Choroid plexus epithelial cell (primary cell): ENCODE data around the gene USP2.

Source experiments
- DNase-seq: peaks from one replicate; pipeline ENCODE4 v3.0.0-alpha.2; 2010; ENCODE audit warnings: low read depth
- H3K4me3 ChIP-seq: 2 replicates; pipeline ENCODE4 v1.5.1; 2011; ENCODE audit warnings: low read depth, mild to moderate bottlenecking, control low read depth, low read length, moderate library complexity
- TF ChIP-seq, protein P1 (sequence below): conservative IDR thresholded peaks from 2 replicates; pipeline ENCODE4 v1.5.1; 2011; ENCODE audit warnings: low read depth, mild to moderate bottlenecking, control low read depth, inconsistent platforms, low read length, moderate library complexity

Gene USP2

DNA sequence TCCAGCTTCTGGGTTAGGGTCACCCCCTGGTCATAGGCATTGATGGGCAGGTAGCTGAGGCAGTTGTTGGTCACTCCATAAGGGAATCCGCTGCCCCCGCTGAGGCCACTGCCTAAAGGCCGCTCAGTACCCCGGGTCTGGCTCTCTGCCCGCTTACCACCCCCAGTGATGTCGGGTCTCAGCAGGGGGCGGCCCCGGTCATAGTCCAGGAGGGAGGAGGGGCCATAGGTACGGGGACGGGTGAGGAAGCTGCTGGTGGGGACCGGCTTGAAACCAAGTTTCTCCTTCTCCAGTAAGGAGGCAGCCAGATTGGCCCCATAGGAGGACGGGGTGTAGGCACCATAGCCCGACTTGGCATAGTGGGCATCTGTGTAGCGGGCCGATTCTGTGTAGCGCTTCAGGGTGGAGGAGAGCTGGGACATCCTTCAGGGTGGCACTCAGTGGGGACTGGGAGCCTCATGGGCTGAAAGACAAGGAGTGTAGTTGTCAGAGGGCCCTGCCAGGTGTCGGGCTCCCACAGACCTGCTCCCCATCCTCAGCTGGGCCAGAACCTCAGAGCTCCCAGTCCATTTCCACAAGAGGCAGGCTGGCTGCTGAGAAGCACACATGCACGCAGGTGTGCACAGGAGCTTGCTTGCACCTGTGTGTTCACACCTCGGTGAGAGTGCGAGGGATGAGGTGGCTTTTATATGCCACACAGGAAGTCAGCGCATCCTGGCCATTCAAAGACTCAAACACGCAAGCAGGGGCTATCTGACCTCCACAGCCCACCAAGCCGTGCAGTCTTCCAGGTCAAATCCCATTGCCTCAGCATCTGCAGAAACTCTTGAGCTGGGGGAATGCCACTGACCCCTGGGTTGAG, 8.2 kb downstream of the USP2 start:
- H3K4me3 ChIP-seq = no peak overlapping the region
- TF ChIP-seq, protein P1, sequence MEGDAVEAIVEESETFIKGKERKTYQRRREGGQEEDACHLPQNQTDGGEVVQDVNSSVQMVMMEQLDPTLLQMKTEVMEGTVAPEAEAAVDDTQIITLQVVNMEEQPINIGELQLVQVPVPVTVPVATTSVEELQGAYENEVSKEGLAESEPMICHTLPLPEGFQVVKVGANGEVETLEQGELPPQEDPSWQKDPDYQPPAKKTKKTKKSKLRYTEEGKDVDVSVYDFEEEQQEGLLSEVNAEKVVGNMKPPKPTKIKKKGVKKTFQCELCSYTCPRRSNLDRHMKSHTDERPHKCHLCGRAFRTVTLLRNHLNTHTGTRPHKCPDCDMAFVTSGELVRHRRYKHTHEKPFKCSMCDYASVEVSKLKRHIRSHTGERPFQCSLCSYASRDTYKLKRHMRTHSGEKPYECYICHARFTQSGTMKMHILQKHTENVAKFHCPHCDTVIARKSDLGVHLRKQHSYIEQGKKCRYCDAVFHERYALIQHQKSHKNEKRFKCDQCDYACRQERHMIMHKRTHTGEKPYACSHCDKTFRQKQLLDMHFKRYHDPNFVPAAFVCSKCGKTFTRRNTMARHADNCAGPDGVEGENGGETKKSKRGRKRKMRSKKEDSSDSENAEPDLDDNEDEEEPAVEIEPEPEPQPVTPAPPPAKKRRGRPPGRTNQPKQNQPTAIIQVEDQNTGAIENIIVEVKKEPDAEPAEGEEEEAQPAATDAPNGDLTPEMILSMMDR = no peak
- no peak for DNase-seq

DNA sequence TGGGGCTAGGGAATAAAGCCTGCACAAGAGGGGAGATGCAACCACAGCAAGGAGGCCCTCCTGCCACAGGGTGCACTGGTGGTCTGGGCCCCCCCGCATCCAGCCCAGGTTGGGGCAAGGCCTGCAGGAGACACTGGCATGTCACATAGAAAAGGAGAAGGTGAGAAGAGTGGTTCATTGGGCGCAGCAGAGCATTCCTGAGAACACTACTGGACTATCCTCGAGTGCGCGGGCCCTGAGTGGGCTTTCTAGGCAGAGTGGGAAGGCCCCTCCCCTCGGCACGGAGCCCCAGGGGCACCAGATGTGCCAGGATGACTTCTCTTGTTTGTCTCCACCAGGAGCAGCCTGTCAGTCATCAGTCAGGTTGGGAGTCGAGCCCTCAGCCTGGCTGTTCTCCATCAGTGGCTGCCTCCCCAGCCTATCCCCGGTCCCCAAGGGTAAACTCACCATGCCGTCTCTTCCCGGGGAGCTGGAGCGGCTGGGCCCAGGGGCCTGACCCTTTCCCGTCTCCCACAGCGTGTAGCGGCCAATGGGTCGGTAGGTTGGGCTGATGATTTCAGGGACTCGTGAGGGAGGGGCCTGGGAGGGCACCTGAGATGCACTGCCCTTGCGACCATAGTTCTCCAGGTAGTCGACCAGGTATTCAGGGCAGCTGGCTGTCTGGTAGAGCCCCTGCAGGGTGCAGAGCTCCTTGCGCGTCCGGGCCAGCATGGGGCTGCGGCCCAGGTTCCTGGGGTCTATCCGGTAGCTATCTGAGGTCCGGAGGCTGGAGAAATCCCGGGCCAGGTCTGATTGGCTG, 9.0 kb downstream of the USP2 start:
- DNase-seq = no peak
- no peak overlapping the region for H3K4me3 ChIP-seq
- TF ChIP-seq, protein P1 = no peak

DNA sequence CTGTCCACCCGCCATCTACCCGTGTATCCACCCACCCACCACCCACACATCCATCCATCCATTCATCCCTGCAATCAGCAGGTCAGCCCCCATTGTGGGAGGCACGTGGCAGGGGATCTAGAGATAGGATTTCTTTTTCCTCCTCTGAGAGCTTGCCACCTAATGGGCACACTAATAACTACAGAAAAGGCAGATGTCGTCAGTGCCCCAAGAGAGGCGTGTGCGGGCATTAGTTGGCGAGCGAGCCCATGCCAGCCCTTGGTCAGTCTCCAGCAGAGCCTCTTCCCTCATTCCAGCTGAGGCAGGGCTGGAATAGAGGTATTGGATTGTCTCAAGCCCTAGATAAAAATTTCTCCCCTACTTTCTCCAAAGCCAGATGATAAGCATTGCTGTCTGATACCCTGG, 9.7 kb downstream of the USP2 start:
- H3K4me3 ChIP-seq = no peak overlapping the region
- DNase-seq = no peak
- TF ChIP-seq, protein P1 = peak; percentile 26

DNA sequence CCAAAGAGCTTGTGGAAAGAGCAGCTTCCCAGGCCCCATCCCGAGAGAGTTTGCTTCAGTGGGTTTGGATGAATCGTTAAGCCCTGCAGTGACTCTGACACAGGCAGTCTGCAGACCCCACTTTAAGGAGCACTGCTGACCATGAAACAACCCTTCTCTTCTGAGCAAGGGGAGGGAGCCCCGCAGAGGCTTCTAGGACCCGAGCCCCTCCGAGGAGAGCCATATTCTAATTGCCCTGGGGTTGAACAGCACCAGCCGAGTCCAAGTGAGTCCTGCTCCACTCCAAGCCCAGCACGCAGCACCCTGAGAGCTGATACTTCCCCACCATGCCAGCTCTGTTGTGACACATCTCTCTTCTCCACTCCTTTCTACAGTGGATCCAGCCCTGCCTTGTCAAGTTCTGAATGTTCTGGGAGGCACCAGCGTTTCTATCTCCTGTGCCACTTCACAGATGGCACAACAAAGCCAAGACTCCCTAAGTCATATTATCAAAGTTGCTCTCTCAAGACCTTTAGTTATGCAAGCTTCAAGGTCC, 10.4 kb downstream of the USP2 start:
- H3K4me3 ChIP-seq = no peak overlapping the region
- no peak for DNase-seq
- TF ChIP-seq, protein P1 = no peak

DNA sequence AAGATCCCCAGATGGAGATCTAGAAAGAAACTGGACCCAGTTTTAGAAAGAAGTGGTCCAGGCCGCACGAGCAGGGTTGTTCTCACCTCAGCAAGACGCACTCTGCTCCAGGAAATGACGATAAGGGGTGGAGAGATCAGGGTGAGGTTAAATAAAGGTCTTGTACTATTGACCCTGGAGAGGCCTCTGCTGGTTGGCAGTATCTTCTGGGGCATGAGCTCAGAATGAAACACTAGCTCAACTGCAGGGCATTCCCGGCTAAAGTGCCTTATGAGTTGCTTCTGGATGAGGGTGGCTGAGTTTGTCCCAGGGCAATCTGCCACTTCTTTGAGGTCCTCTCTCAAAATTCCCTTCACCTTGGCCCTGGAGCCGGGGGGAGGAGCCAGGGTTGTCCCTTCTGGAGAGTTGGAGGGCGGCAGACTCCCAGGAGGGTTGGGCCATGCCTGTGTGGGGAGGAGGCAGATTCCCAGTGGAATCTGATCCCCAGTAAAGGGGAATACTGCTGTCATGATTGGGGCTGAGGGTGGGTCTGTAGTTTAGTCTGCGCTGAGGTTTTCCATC, 10.9 kb downstream of the USP2 start:
- H3K4me3 ChIP-seq = no peak overlapping the region
- TF ChIP-seq, protein P1 = no peak
- no peak for DNase-seq

DNA sequence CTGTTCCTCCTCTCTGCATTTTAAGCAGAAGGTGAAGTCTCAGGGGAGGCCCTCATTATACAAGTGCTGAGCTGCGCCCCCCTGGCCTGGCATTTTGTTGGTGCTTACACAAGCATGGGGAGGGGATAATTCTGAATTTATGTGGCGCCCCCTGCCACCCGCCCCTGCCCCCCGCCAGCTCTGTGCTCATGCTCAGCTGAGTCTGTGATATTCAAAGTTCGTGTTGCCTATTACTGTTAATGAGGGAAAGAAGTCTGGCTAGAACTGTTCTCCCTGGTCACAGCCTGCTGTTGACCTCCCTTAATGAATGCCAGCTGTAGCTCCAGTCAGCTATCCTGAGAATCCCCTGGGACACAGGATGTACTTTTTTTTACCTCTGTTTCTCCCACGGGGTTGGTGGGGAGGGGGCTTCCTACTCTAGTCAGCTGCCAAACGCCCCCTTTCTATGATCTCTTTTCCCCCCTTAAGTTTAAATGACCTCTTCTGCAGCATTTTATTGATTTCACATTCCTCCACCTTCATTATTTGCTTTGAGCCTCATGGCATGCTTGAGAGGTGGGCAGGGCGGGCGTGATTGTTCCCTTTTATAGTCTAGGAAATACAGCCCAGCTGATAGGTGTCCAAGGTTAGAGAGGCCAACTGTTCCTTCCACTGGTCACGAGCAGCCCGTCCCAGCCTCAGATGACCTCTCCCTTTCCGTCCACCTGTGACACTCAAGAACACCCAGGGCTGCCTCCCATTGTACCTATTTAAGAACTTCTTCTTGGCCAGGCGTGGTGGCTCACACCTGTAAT, 12.2 kb downstream of the USP2 start:
- H3K4me3 ChIP-seq = no peak overlapping the region
- no peak for DNase-seq
- TF ChIP-seq, protein P1 = no peak
